Lower lobe of right lung (tissue), 2 donors: ENCODE measurements around the gene PMM2. TPM values are rescaled to one million over a fixed set of nuclear protein-coding genes. Genes with fewer than 3 reads are reported as not detected.

Experiments used
- ATAC-seq, 2 donors: fragments of 200-7000 bp; cut with Tn5 transposase; one replicate each; pipeline ENCODE4 v1.9.1; 2020 to 2022; ENCODE audit warnings: mild to moderate bottlenecking in 2 of 2, moderate library complexity in 2 of 2
- DNase-seq: peaks from one replicate; pipeline ENCODE4 v3.0.0-alpha.2; 2020
- H3K27ac ChIP-seq: fragments of 200-600 bp; one replicate; pipeline ENCODE4 v1.8.0; 2022
- H3K27me3 ChIP-seq: fragments of 200-600 bp; one replicate; pipeline ENCODE4 v1.8.0; 2022; ENCODE audit warnings: low read depth
- H3K36me3 ChIP-seq: fragments of 200-600 bp; one replicate; pipeline ENCODE4 v1.8.0; 2022; ENCODE audit warnings: mild to moderate bottlenecking
- H3K4me1 ChIP-seq: fragments of 200-600 bp; one replicate; pipeline ENCODE4 v1.8.0; 2022
- H3K4me3 ChIP-seq: fragments of 200-600 bp; one replicate; pipeline ENCODE4 v1.8.0; 2022; ENCODE audit warnings: mild to moderate bottlenecking
- H3K9me3 ChIP-seq: fragments of 200-600 bp; one replicate; pipeline ENCODE4 v1.8.0; 2022
- intact Hi-C: fragments of 100-400 bp; cut with DNase I; formaldehyde crosslinking; loops from one replicate; pipeline ENCODE4 v1.11.0; 2022
- total RNA-seq: library from RNA; stranded (reverse); fragmentation: NEBNext Ultra II Directional; extraction: Animal tissue kit (Norgen Biotek cat#: 25700); gene quantifications from one replicate; pipeline ENCODE4 v1.2.1, GENCODE V29; 2021
- TF ChIP-seq, protein P1 (sequence below): fragments of 200-600 bp; IDR thresholded peaks from one replicate; pipeline ENCODE4 v1.8.0; 2022; ENCODE audit warnings: antibody characterized with exemption, mild to moderate bottlenecking
- donor health status: DM: no; HTN: yes; CAD: no; lungs with severe emphysema.

Gene PMM2
- total RNA-seq, 1 donor from 2014 or later, result 39.3 TPM

DNA sequence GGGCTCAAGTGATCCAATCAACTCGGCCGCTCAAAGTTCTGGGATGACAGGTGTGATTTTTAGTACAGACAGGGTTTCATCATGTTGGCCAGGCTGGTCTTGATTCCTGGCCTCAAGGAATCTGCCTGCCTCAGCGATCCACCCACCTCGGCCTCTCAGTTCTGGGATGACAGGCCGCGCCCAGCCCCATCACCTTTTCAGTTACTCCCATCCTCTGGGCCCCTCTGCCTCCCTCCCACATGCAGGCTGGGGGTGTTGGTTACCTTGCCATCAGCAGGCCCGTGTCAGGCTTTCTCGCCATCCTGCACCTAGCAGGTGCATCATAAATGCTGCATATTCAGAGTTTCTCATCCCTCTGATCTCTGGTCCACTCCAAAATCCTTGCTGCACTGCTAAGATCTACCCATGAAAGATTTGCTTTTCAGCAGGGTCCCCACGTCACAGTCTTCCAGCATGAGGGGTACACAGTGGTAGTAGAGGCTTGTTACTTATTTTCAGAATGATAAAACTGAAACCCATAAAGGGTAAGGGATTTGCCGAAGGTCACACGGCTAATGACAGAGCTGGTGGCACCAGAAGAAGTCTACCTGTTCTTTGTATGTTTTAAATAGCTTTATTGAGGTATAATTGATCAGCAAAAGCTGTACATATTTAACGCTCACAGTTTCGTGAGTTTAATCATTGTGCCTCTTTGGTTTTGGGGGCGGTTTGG, 16.6 kb downstream of the PMM2 start:
- H3K4me3 ChIP-seq, result no peak overlapping the region
- no peaks in the 10 kb centered on the region for H3K9me3 ChIP-seq
- ATAC-seq (no peak), DNase-seq (no peak)
- no peaks in the 10 kb centered on the region for H3K4me1 ChIP-seq
- intact Hi-C loops, result no loop called here
- H3K36me3 ChIP-seq, result peaks cover 96% of the 10 kb centered on the region
- no peak overlapping the region for H3K27ac ChIP-seq
- TF ChIP-seq, protein P1, sequence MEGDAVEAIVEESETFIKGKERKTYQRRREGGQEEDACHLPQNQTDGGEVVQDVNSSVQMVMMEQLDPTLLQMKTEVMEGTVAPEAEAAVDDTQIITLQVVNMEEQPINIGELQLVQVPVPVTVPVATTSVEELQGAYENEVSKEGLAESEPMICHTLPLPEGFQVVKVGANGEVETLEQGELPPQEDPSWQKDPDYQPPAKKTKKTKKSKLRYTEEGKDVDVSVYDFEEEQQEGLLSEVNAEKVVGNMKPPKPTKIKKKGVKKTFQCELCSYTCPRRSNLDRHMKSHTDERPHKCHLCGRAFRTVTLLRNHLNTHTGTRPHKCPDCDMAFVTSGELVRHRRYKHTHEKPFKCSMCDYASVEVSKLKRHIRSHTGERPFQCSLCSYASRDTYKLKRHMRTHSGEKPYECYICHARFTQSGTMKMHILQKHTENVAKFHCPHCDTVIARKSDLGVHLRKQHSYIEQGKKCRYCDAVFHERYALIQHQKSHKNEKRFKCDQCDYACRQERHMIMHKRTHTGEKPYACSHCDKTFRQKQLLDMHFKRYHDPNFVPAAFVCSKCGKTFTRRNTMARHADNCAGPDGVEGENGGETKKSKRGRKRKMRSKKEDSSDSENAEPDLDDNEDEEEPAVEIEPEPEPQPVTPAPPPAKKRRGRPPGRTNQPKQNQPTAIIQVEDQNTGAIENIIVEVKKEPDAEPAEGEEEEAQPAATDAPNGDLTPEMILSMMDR, result no peak
- no peaks in the 10 kb centered on the region for H3K27me3 ChIP-seq

DNA sequence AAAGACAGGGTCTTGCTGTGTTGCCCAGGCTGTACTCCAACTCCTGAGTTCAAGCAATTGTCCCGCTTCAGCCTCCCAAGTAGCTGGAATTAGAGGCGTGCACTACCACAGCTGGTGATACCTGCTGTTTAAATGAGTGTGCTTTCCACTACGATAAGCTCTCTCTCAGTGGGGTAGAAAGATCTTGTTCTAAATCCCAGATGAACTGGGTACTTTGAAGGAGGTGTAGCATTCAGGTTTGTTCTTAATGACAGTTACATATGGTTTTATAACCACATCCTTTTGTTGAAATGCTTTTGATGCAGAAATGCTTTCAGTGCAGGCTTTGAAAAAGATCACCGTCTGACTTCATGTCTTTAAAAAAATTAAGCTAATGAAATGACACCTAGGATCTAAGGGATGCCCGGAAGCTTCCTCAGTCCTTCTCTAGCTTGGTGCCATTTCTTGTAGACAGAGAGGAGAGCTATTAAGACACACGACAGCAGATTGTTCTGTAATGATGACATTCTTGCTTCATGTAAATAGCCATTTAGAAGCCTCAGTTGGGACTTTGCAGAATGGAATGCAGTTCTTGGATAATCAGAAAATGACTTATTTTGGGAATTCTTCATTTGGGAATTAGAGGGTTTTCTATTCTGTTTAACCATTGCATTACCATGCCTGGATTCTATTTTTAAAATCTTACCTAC, 19.5 kb downstream of the PMM2 start:
- Histone ChIP-seq H3K36me3 (peaks cover 84% of the 10 kb centered on the region), H3K9me3 (no peaks in the 10 kb centered on the region), H3K4me1 (no peaks in the 10 kb centered on the region), H3K4me3 (no peak overlapping the region), H3K27ac (no peak overlapping the region), H3K27me3 (no peaks in the 10 kb centered on the region)
- intact Hi-C loops, result no loop called here
- no peak for DNase-seq
- no peak for ATAC-seq
- TF ChIP-seq, protein P1, result no peak

DNA sequence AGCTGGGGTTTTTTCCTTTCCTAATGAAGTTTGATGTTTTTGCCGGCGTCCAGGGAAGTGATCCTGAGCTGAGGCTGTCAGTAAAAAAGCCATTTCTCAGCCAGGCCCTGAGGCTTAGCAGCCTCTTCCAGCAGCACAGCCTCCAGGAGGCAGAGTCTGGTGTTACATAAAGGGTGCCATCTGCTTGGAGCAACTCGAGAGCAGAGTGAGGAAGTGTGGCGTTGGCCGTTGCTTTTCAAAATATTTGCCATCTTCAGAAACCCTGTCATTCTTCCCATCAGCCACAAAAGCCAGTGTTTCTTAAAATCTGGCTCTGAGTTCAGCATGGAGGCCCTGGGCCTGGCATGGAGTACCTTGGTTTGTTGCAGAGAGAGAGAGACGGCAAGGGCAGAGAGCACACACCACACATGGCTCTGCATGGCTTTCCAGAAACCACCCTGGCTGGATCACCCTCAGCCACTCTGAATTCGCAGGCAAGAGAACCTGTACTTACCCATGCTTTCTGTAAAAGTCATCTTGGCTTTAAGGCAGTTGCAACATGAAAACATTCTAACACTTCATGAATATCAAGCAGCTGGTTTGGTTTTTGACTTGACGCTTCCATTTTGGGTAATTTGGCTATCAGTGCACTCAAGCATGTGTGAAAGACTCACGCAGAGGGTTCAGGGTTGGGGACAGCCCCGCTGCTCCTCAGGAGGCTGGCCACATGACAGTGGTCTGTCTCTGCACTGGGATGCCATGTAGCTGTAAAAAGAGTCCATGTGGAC, 21.0 kb downstream of the PMM2 start:
- H3K4me1 ChIP-seq, result no peaks in the 10 kb centered on the region
- H3K27ac ChIP-seq, result no peak overlapping the region
- H3K27me3 ChIP-seq, result no peaks in the 10 kb centered on the region
- no peak for DNase-seq
- intact Hi-C loops, result no loop called here
- H3K4me3 ChIP-seq, result no peak overlapping the region
- peak; percentile 18 to 53 for ATAC-seq
- no peaks in the 10 kb centered on the region for H3K9me3 ChIP-seq
- H3K36me3 ChIP-seq, result peaks cover 69% of the 10 kb centered on the region
- TF ChIP-seq, protein P1, result no peak

DNA sequence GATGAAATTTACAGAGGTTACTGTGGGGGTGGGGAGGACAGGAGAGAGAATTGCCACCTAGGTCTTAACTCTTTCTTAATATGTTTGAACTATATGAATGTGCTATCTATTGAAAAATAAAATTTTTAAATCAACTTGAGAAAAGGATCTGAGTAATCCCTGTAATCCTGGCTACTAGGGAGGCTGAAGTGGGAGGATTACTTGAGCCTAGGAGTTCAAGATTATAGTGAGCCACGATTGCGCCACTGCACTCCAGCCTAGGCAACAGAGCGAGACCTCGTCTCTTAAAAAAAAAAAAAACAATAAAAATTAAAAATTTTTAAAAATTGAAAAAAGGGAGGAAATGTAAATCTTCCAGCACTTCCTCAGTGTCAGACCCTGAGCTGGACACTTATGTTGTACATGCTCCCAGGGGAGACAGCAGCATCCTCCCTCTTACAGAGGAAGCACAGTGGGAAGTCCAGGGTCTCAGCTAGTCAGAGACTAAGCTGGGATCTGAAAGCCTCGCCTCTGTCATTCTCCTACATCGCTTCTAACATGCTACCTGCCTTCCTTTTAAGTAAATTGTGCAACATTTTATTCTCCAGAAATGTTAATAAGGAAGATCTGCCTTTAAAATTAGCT, 21.9 kb downstream of the PMM2 start:
- intact Hi-C loops, result no loop called here
- DNase-seq (no peak), ATAC-seq (no peak)
- H3K36me3 ChIP-seq, result peaks cover 63% of the 10 kb centered on the region
- no peaks in the 10 kb centered on the region for H3K9me3 ChIP-seq
- H3K4me3 ChIP-seq, result no peak overlapping the region
- H3K27ac ChIP-seq, result no peak overlapping the region
- H3K4me1 ChIP-seq, result no peaks in the 10 kb centered on the region
- no peaks in the 10 kb centered on the region for H3K27me3 ChIP-seq
- TF ChIP-seq, protein P1, result no peak

DNA sequence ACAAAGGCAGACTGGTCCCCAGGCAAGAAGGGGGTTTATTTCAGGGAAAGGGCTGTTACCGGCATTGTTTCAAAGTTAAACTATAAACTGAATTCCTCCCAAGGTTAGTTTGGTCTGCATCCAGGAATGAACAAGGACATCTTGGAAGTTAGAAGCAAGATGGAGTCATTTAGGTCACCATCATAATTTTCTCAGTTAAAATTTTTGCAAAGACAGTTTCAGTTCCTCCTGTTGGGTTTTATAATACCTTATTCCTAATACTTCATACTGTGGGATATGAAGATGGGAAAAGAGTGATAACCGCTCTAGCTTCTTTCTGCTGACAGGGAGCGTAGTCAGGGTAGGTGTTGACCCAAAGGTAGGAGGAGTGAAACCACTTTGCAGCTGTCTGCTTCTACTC, 24.8 kb downstream of the PMM2 start:
- no peak for DNase-seq
- Histone ChIP-seq H3K27me3 (no peaks in the 10 kb centered on the region), H3K4me1 (no peaks in the 10 kb centered on the region), H3K4me3 (no peak overlapping the region), H3K36me3 (peaks cover 48% of the 10 kb centered on the region), H3K27ac (no peak overlapping the region), H3K9me3 (no peaks in the 10 kb centered on the region)
- no peak for ATAC-seq
- TF ChIP-seq, protein P1, result no peak
- intact Hi-C loops, result no loop called here
